HG02623 (cell line): ENCODE data around the gene PTPDC1.

Source experiments
- ATAC-seq: cut with Tn5 transposase; IDR thresholded peaks from one replicate; pipeline ENCODE4 v1.9.1; 2021; ENCODE audit warnings: moderate library complexity; ENCODE audit not compliant: unreplicated experiment

The PTPDC1 gene

GRCh38 chr9:94140418-94140780 is 56.1 kb downstream of the PTPDC1 start:
- ATAC-seq = no peak

- ATAC-seq = no peak
Measured at GRCh38 chr9:94140791-94141790, 56.8 kb downstream of the PTPDC1 start.

GRCh38 chr9:94142353-94142752 is 58.1 kb downstream of the PTPDC1 start:
- ATAC-seq = no peak

- no peak for ATAC-seq
Measured at GRCh38 chr9:94144394-94144793, 60.1 kb downstream of the PTPDC1 start.

- ATAC-seq = no peak
Measured at GRCh38 chr9:94145640-94146039, 61.4 kb downstream of the PTPDC1 start.

GRCh38 chr9:94147776-94148175 is 63.5 kb downstream of the PTPDC1 start:
- no peak for ATAC-seq

GRCh38 chr9:94148419-94148818 is 64.2 kb downstream of the PTPDC1 start:
- no peak for ATAC-seq

- no peak for ATAC-seq
Measured at GRCh38 chr9:94149696-94150095, 65.4 kb downstream of the PTPDC1 start.

GRCh38 chr9:94150279-94150828 is 66.1 kb downstream of the PTPDC1 start:
- ATAC-seq = no peak

- no peak for ATAC-seq
Measured at GRCh38 chr9:94150890-94151650, 66.8 kb downstream of the PTPDC1 start.

- no peak for ATAC-seq
Measured at GRCh38 chr9:94153905-94154304, 69.6 kb downstream of the PTPDC1 start.

- ATAC-seq = no peak
Measured at GRCh38 chr9:94156348-94157049, 72.2 kb downstream of the PTPDC1 start.

GRCh38 chr9:94157050-94157801 is 73.0 kb downstream of the PTPDC1 start:
- no peak for ATAC-seq
